Stimulated activated CD8-positive, alpha-beta memory T cell treated with anti-CD3 and anti-CD28 coated beads, Interleukin-4, amount 100 ng/mL, for 1 hour (primary cell): ENCODE data around the gene USP40.

Experiments
- DNase-seq, 2 donors: peaks; one replicate each; pipeline ENCODE4 v3.0.0-alpha.2; 2020; ENCODE audit warnings: low read depth in 2 of 2, low spot score in 1 of 2

USP40 gene

DNA sequence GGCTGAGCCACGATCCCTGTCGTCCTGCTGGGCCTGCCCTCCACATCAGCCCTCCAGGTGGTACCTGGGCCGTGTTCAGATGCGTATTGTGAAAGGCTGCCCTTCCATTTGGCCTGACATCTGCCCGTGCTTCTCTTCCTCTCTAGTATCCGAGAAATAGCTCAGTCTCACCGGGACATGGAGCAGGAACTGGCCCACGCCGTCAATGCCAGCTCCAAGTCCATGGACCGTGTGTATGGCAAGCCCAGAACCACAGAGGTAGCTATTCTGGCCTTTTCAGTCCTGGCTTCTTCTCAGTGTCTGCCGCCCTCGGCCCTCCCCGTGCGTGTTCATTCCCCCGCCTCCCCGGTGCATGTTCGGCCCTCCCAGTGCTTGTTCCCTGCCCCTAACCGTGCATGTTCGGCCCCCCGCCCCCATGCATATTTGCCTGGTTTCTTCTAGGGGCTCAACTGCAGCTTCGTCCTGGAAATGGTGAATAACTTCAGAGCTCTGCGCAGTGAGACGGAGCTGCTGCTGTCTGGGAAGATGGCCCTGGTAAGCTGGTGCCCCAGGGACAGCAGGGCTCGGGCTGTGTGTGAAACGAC is 104.3 kb downstream of the USP40 start:
- DNase-seq, result no peak

DNA sequence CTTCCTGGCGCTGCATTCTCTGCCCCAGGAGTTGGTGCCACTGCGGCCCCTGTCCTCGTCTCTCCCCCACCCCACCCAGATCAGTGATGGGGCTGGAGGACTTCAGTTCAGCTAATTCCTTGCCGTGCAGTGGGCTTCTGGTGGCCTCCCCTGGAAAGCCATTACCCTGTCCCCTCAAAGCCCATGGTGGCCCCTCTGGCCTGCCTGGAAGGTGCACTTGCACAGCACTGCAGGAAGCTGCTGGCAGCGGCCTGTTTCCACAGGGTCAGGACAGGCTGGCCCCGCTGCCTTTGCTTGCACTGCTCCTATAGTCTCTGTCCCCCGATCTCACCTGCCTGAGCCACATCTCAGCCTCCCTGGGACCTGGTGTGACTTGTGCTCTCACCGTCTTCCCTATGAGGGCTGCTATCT is 105.1 kb downstream of the USP40 start:
- no peak for DNase-seq

GRCh38 chr2:233460726-233461441 is 105.7 kb downstream of the USP40 start:
- DNase-seq, result no peak

GRCh38 chr2:233459426-233459825 is 107.2 kb downstream of the USP40 start:
- no peak for DNase-seq

GRCh38 chr2:233458826-233459225 is 107.8 kb downstream of the USP40 start:
- DNase-seq, result no peak

DNA sequence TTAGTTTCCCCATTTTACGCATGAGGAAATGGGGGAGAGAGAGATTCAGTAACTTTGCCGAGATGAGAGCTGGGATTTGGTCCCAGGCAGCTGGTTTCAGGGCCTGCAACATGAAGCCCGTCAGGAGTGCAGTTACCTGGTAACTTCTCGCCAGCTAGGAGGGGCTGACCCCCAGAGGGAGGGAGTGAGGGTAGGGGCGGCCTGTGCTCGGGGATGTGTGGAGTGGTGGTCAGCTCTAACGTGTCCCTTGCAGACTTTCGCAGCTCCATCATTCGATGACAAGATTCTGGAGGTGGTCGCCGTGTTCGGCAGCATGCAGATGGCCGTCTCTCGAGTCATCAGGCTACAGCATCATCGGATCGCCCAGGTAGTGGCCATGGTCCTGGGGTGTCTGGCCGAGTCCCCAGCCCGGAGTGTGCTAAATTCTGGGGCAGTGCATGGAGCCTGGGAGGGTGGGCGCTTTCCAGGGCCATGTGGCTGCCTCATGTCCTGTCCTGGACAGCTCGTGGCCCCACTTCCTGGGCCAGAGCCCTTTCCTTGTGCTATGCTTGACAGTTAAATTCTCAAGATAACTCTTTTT is 108.5 kb downstream of the USP40 start:
- DNase-seq, result no peak

DNA sequence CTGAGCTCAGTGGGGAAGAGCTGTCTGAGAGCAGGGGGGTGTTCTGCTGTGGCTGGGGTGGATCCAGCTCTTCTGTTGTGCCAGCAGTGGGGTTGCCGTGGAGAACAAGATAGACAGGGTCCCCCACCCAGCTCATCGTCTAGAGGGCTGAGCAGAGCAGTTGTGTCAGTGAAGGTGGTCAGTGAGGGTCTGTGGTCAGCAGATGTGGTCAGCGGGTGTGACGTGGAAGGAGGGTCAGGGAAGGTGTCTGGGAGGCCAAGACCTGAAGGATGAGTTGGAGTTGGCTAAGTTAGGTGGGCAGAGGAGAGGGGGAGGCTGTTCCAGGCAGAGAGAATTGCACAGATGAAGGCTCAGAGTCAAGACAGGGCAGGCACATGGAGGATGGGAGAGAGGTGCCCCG is 109.2 kb downstream of the USP40 start:
- no peak for DNase-seq

- no peak for DNase-seq
These were observed 109.6 kb downstream of the USP40 start for GRCh38 chr2:233456934-233457333.

GRCh38 chr2:233456111-233456510 is 110.5 kb downstream of the USP40 start:
- DNase-seq, result no peak

DNA sequence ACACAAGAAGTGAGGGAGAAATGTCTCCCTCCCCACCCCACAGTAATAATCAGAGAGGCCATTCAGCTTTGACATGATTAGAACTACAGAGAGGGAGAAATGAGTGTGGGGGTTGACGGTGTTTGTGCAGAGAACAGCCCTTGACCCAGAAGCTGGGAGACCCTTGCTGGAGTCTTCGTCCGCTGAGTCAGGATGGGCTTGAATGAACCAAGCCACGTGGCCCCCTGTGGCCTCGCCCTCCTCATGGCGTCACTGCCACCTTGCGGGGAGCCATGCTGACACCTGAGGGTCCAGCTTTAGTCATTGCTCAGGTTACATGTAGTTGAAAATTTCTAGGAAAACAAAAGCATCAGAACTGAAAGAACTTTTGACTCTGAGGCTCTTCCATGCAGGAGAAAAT is 111.1 kb downstream of the USP40 start:
- no peak for DNase-seq

- DNase-seq, result no peak
These were observed 111.6 kb downstream of the USP40 start for GRCh38 chr2:233455006-233455405.

DNA sequence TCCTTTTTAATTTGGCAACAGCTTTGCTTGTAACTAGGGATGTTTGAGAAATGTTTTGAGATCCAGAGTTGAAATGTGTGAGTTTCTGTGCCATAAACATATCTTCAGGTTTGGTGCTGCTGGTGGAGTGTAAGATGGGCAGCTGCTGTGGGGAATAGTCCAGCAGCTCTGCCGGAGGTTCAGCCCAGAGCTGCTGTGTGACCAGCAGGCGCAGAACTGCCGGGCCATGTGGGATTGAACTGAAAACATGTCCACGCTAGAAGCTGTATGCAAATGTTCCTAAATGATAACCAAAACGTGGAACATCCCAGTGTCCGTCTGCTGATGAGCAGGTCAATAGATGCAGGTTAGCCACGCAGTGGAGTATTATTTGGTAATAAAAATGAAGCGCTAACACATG is 112.7 kb downstream of the USP40 start:
- DNase-seq, result no peak

DNA sequence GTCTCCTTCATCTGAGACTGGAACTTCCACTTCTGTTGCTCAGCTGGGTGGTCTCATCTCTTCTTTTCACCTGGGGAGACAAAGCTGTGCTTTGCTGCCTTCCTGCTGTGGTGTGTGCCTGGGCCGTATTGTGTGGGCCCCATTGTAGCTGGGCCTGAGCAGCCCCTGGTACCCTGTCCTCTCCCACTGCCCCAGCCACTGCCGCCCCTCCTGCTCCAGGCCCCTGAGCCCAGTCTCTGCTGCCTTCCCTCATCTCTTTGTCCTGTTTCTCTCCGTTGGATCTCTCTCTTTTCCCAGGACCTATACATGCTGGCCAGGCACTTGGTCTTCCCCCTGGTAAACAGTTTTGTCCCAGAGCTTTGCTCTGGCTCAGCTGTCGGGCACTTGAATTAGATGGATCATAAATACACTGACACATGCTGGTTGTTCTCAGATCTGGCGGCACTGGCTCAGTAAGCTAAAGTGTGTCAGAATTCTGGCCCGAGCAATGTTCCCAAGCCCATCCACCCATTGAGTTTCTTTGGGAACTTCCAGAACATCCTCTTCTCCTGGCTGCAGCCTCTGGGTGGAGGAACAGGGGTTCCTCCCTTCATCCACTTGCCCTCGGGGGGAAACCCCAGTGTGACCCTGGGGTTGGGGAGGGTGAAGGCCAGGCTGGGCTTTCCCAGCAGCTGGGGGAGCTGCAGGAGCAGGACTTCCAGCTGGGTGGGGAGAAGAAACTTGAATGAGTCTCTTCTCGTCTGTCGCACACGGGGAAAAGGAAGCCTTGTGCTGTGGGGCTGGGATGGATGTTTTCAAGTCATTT is 113.3 kb downstream of the USP40 start:
- no peak for DNase-seq

GRCh38 chr2:233451950-233452349 is 114.6 kb downstream of the USP40 start:
- DNase-seq, result no peak

- no peak for DNase-seq
These were observed 115.6 kb downstream of the USP40 start for GRCh38 chr2:233450864-233451575.

DNA sequence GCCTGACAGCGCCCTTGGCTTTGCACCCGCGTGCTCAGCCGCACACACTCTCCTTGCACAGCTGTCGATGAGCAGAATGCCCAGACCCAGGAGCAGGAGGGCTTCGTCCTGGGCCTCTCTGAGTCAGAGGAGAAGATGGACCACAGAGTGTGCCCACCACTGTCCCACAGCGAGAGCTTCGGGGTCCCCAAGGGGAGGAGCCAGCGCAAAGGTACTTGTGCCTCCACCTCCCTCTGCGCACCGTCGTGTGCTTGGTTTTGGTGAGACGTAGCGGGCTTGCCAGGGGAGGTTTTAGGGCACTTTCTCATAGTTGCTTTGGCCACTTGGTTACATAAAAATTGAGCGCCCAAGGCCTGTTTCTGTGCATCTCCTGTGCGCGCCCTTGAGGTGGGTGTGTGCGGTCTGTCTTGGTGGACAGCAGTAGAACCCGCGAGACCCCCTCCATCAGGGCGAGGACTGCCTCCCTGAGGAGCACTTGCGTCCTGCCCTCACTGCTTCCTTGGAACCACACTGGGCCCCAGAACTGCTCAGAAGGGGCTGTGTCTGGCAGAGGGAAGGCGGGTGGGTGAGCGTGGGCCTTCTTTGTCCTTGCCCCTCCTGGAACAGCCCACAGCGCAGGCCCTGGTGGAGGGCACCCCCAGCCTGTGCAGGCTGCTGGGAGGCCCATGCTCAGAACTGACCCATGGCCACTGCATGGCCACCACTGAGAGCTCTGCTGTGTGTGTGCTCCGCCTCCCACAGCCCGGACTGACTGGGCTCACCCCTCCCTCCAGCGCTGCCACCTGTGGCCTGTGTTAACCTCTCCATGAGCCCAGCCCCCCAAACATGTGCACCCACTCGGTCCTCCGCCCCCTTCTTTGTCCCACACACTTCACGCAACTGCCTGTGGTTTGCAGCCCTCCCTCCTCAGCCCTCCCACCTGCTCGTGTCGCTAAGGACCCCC is 116.4 kb downstream of the USP40 start:
- DNase-seq, result no peak

DNA sequence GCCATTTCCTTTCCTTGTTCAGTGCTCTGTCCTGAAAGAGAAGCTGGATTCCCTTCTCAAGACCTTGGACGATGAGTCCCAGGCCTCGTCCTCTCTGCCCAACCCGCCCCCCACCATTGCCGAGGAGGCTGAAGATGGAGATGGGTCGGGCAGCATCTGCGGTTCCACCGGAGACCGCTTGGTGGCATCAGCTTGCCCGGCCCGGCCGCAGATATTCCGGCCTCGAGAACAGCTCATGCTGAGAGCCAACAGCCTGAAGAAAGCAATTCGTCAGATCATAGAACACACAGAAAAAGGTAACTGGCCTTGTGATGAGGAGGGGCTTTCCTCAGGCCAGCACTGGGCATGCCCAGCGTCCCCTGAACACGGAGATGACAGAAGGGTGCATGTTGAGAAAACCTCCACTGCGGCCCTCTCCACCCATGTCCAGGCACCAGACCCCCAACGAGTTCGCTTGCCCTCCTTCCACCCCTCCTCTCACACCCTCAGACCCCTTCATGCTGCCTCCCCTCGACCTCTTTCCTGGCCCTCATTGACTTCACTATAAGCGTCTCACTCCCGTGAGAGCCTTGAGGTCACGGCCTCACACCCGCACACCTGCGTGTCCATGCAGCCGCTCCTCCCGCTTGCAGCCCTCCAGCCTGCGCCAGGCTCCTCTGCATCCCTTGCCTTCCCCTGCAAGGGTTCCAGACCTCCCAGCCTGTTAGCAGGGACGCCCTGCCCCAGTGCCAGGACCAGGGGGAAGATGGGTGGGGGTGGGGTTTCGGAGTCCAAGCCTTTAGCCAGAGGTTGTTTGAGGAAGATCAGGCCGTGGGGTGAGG is 117.3 kb downstream of the USP40 start:
- no peak for DNase-seq

DNA sequence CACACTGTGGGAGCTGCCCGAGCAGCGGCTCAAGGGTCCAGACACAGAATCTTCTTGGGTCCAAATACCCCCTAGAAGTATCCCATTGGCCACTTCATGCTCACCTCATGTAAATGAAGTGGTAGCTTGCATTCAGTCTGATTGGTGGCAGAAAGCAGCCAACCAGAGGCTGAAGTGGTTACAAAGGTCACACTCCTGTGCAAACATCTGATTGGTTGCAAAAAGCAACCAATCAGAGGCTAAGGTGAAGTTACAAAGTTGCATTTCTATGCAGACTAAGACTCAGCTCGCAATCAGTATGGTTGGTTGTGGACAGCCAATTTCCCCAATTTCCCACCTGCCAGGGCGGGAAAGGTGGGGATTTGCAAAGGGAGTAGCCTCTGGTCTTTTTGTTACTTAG is 118.0 kb downstream of the USP40 start:
- DNase-seq, result no peak

DNA sequence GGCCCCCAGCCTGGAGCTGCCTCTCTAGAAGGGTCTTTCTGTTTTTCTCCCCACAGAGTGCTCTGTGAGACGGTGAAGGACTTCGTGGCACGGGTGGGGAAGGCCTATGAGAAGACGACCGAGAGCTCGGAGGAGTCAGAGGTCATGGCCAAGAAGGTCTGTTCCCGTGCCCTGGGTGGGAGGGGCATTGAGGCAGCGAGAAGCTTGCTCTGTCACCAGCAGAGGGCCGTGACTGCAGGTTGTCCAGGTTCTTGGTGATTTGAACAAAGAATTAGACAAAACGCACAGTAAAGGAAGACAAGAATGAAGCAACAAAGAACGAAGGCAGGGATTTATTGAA is 118.4 kb downstream of the USP40 start:
- DNase-seq, result no peak
